Measurements from ENCODE around the gene IGSF21. TPM values are rescaled to one million over a fixed set of nuclear protein-coding genes. Genes with fewer than 3 reads are reported as not detected.

The IGSF21 gene
- total and polyA plus RNA-seq, 2 of the 4 experiments (the other 2 are of a cell fraction), result not detected

- H3K23ac ChIP-seq (ENCODE audit: low read depth, low read length), result no peak overlapping the region
- H3K14ac ChIP-seq (replicated peaks; ENCODE audit: low read depth, low read length), result no peak overlapping the region
- H2AK9ac ChIP-seq (replicated peaks; ENCODE audit: low read depth, low read length, poor library complexity), result no peak overlapping the region
- no peaks in the 10 kb centered on the region for H3K27me3 ChIP-seq (ENCODE audit: control insufficient read depth, insufficient read depth, low read length)
- no peaks in the 10 kb centered on the region for H3K9me1 ChIP-seq (ENCODE audit: insufficient read depth, low read length)
- no peak overlapping the region for H4K8ac ChIP-seq (ENCODE audit: low read depth in 2 of 2, low read length in 2 of 2)
- H2BK20ac ChIP-seq (ENCODE audit: low read depth, low read length), result no peak overlapping the region
- no peak overlapping the region for H2BK120ac ChIP-seq (ENCODE audit: low read depth, low read length)
- POLR2A ChIA-PET (ENCODE audit: unreplicated experiment), result no interaction called here
- no peak overlapping the region for H2AFZ ChIP-seq (replicated peaks; ENCODE audit: low read length, poor library complexity)
- no peak overlapping the region for H3K56ac ChIP-seq (ENCODE audit: extremely low read depth, insufficient read depth, low read length)
- no peaks in the 10 kb centered on the region for H3K79me1 ChIP-seq (ENCODE audit: low read depth in 1 of 2, low read length in 2 of 2)
- H3K4me1 ChIP-seq (ENCODE audit: control insufficient read depth, insufficient read depth, low read length), result no peaks in the 10 kb centered on the region
- H4K91ac ChIP-seq (ENCODE audit: insufficient read depth, low read depth, low read length), result no peak overlapping the region
- intact Hi-C loops (cut with micrococcal nuclease), result no loop called here
- ATAC-seq (ENCODE audit: low read depth) (no peak), DNase-seq (no peak)
- dilution Hi-C loops (cut with HindIII; ENCODE audit: low sequenced_read_pairs, unreplicated experiment), result no loop called here
- no peak overlapping the region for H4K5ac ChIP-seq (ENCODE audit: low read depth, low read length)
- H3K4ac ChIP-seq (ENCODE audit: low read depth, low read length), result no peak overlapping the region
- H3K18ac ChIP-seq (ENCODE audit: low read depth, low read length), result no peak overlapping the region
- H3K27ac ChIP-seq (ENCODE audit: insufficient read depth, low read length), result no peak overlapping the region
- CTCF ChIA-PET, result no interaction called here
- 0 out of 2 replicates have a peak, but pooled peaks have one; percentile 34 for TF ChIP-seq MAFK (IDR thresholded peaks at IDR 0.05; ENCODE audit: low read depth, low read length)
- TF ChIP-seq RFX5 (IDR thresholded peaks at IDR 0.05; ENCODE audit: low read depth, low read length), result no peak
- no peak overlapping the region for H3K9ac ChIP-seq (ENCODE audit: low read depth, low read length)
- H3K36me3 ChIP-seq (ENCODE audit: control insufficient read depth, insufficient read depth, low read length), result no peaks in the 10 kb centered on the region
- no peak overlapping the region for H3K4me3 ChIP-seq (ENCODE audit: insufficient read depth, low read depth, low read length)
- H2BK5ac ChIP-seq (ENCODE audit: low read depth, low read length, poor library complexity, severe bottlenecking), result no peak overlapping the region
- WGBS, 2 experiments (ENCODE audit: extremely low coverage in 2 of 2, insufficient read length in 1 of 2), result no CpG with 5 or more reads among the region's 2 CpGs
- BruUV-seq (replicated peaks), result no TSS peak
- no peak overlapping the region for H2AK5ac ChIP-seq (ENCODE audit: low read depth, low read length)
- in situ Hi-C loops (cut with MboI; ENCODE audit: low sequenced_read_pairs), result no loop called here
- no peak overlapping the region for H3K4me2 ChIP-seq (ENCODE audit: low read depth, low read length)
- peaks cover 43% of the 10 kb centered on the region; the same call in 1 of the 2 replicates for H3K9me3 ChIP-seq (ENCODE audit: control insufficient read depth, insufficient read depth, low read length)
- no peaks in the 10 kb centered on the region for H4K20me1 ChIP-seq (ENCODE audit: insufficient read depth, low read length)
- no peak overlapping the region for H2BK15ac ChIP-seq (ENCODE audit: low read depth, low read length)
Measured at GRCh38 chr1:18327650-18328049, 220.1 kb downstream of the IGSF21 start.

Data from IMR-90 (cell line).